Measurements from ENCODE around the gene ZNF326.
A peak's percentile ranks its signal among the peaks of the same experiment; 100 is the strongest.

Gene ZNF326

DNA sequence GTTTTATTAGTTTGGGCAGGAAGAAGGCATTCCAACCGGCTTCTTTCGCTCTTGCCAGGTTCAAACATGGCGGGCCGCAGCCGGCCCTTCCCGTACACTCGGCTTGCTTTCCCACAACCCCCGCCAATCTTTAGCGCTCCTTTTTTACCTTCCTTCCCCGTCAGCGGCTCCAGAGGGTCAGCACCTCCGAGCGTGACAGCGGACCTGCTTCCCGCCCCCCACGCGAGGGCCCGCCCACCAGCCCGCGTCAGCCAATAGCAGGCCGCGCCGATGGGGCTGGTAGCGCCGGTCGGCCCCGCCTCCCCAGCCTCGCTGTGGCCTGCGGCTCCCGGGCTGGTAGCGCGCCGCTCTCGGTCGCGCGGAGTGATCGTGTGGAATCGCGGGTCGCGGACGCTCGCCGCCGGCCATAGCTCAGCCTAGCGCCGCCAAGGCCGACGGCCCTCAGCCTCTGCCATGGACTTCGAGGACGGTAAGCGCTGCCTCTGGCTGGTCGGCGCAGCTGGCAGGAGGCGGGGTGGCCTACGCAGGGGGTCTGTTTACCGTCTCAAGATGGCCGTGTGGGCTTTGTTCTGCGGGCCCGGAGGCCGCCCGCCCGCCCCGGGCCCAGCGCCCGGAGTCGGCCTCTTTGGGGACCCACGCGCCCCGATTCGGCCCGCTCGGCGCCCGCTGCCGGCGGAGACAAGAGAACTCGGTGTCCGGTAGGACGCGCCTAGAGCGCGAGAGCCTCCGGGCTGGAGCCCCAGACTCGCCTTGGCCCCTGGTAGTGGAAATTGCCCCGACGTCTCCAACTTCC, at the start of gene ZNF326:
Gene ZNF326 (plus strand): TSS at position 306 of the 793 bp plus-strand sequence. CDS start 148 bp downstream, at position 454.
- H3K4me3 ChIP-seq (replicated peaks; ENCODE audit: low read depth, low read length) = peak within 1 kb of the TSS; percentile 86
- TF ChIP-seq CTCF (IDR thresholded peaks at IDR 0.05; ENCODE audit: low read depth, low read length, missing control alignments) = no peak
- DNase-seq (ENCODE audit: extremely low read depth, low read depth) = peak; percentile 87

- no peak for DNase-seq (ENCODE audit: extremely low read depth, low read depth)
- H3K4me3 ChIP-seq (replicated peaks; ENCODE audit: low read depth, low read length) = no peak overlapping the region
- TF ChIP-seq CTCF (IDR thresholded peaks at IDR 0.05; ENCODE audit: low read depth, low read length, missing control alignments) = no peak
Measured at GRCh38 chr1:89945852-89946476, 48.9 kb upstream of the ZNF326 start.

DNA sequence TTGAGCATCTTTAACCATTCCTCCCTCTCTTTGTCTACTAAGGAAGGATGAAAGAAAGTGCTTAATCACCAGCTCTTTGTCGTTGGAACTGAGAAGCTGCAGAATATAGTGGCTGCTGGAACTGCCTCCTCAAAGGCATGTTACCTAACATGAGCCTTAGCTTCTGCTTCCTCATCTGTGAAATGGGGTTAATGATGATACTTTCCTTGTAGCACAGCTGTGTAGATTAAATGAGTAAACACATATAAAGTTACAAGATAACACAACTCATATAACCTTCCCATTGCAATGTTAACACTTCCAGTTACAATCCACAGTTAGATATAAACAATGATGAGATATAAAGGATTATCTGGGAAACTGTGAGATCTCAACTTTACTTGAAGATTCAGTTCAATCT, 48.4 kb upstream of the ZNF326 start:
- TF ChIP-seq CTCF (IDR thresholded peaks at IDR 0.05; ENCODE audit: low read depth, low read length, missing control alignments) = no peak
- no peak for DNase-seq (ENCODE audit: extremely low read depth, low read depth)
- no peak overlapping the region for H3K4me3 ChIP-seq (replicated peaks; ENCODE audit: low read depth, low read length)

DNA sequence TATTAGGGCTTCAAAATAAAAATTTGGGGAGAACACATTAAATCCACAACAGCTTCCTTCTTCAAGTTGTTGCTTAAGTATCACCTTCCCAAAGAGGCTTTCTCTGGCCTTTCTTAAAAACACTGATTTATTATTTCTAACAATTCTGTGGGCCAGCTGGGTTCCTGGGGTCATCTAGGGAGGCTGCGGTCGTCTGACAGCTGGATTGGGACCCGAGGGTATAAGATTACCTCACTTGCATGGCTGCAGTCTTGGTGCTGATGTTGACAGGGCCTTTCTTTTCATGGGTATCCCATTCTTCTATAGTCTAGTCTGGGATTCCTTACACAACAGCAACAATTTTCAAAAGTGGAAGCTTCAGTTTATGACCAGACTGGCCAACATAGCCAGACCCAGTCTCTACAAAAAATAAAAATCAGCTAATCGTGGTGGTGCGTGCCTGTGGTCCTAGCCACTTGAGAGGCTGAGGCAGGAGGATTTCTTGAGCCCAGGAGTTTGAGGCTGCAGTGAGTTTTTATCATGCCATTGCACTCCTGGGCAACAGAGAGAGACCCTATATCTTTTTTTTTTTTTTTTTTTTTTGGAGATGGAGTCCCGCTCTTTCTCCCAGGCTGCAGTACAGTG, 46.1 kb upstream of the ZNF326 start:
- DNase-seq (ENCODE audit: extremely low read depth, low read depth) = no peak
- no peak for TF ChIP-seq CTCF (IDR thresholded peaks at IDR 0.05; ENCODE audit: low read depth, low read length, missing control alignments)
- H3K4me3 ChIP-seq (replicated peaks; ENCODE audit: low read depth, low read length) = no peak overlapping the region

DNA sequence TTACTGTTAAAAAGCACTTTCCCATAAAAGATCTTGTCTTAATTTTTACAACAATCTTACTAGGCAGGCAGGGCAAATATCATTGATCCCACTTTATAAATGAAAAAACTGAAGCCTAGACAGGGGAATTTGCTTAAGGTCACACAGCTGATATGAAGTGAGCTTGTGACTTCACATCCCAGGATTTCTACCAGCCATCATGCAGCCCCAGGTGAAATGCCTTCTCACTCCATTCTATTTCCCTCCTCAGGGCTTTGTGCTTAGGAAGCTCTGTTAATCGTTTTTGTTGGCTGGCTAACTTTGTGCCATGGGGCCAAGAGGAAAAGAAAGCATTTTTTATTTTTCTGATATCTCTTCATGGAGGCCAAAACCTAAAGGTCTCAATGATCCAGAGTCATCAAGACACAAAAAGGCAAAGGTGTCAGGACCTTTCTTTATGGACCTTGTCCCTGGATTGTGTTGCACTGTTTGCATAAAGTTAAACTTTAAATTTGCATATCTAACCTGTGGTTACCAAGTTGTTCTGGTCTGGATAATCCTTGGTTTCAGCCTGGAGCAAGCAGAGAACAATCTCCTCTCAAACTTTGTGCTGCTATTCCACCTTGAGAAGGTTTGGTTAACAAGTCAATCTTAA, 44.8 kb upstream of the ZNF326 start:
- no peak for DNase-seq (ENCODE audit: extremely low read depth, low read depth)
- no peak overlapping the region for H3K4me3 ChIP-seq (replicated peaks; ENCODE audit: low read depth, low read length)
- TF ChIP-seq CTCF (IDR thresholded peaks at IDR 0.05; ENCODE audit: low read depth, low read length, missing control alignments) = no peak

DNA sequence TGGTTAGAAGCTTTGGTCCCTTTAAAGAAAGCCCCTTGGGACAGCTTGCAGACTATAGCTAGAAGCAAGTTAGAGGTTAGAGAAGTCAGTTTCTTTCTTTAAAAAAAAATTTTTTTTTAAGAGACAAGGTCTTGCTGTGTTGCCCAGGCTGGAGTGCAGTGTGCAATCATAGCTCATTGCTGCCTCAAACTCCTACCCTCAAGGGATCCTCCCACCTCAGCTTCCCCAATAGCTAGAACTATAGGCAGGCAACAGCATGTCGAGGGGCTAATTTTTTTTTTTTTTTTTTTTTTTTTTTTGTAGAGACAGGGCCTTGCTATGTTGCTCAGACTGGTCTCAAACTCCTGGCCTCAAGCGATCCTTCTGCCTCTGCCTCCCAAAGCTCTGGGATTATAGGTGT, 44.2 kb upstream of the ZNF326 start:
- TF ChIP-seq CTCF (IDR thresholded peaks at IDR 0.05; ENCODE audit: low read depth, low read length, missing control alignments) = no peak
- no peak for DNase-seq (ENCODE audit: extremely low read depth, low read depth)
- no peak overlapping the region for H3K4me3 ChIP-seq (replicated peaks; ENCODE audit: low read depth, low read length)
